ENCODE data around the gene EML6.

The EML6 gene

DNA sequence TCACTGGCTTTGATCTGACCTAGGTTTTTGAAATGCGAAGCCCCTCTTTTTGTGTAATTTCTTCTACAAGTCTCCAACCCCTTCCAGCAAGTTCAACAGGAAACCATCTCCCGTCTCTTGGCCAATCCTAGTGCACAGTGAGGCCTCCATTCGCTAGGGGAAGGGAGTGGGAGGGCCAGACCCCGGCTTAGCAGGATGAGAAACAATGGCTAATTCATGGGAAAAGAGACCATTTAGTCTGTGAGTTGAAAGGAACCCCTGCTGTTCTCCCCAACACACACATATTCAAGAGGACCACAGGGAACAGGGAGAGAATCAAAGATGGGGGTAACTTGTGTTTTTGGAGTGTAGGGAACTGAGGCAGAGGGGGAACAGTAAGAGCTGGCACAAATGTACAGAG is 243.8 kb downstream of the EML6 start:
- Histone ChIP-seq H3K36me3 (ENCODE audit: control insufficient read depth, insufficient read depth, low read length) (no peaks in the 10 kb centered on the region), H3K4me3 (ENCODE audit: low read length) (no peak overlapping the region), H3K27ac (ENCODE audit: low read depth, low read length) (no peak overlapping the region), H3K27me3 (ENCODE audit: control insufficient read depth, insufficient read depth, low read length) (no peaks in the 10 kb centered on the region), H3K9ac (ENCODE audit: low read length) (no peak overlapping the region), H3K4me1 (ENCODE audit: control insufficient read depth, insufficient read depth, low read length) (no peaks in the 10 kb centered on the region)

DNA sequence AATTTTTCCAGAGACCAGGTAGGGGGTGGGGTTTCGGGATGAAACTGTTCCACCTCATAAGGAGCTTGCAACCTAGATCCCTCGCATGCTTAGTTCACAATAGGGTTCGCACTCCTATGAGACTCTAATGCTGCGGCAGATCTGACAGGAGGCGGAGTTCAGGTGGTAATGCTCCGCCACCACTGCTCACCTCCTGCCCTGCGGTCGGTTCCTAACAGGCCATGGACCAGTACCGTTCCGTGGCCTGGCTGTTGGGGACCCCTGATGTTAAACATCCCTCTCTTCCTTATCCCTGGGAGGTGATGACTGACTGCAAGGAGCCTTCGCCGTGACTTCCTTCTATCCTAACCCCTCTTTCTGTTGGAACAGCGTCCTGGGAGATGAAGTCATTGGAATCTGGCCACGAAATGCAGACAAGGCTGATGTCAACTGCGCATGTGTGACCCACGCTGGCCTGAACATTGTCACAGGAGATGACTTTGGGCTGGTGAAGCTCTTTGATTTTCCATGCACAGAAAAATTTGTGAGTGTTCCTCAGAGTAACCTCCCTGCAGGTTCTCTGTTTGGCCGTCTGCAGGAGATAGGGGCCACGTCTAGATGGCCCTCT is 244.4 kb downstream of the EML6 start:
- H3K4me3 ChIP-seq (ENCODE audit: low read length) = no peak overlapping the region
- H3K27ac ChIP-seq (ENCODE audit: low read depth, low read length) = no peak overlapping the region
- no peaks in the 10 kb centered on the region for H3K27me3 ChIP-seq (ENCODE audit: control insufficient read depth, insufficient read depth, low read length)
- H3K36me3 ChIP-seq (ENCODE audit: control insufficient read depth, insufficient read depth, low read length) = no peaks in the 10 kb centered on the region
- no peak overlapping the region for H3K9ac ChIP-seq (ENCODE audit: low read length)
- no peaks in the 10 kb centered on the region for H3K4me1 ChIP-seq (ENCODE audit: control insufficient read depth, insufficient read depth, low read length)

DNA sequence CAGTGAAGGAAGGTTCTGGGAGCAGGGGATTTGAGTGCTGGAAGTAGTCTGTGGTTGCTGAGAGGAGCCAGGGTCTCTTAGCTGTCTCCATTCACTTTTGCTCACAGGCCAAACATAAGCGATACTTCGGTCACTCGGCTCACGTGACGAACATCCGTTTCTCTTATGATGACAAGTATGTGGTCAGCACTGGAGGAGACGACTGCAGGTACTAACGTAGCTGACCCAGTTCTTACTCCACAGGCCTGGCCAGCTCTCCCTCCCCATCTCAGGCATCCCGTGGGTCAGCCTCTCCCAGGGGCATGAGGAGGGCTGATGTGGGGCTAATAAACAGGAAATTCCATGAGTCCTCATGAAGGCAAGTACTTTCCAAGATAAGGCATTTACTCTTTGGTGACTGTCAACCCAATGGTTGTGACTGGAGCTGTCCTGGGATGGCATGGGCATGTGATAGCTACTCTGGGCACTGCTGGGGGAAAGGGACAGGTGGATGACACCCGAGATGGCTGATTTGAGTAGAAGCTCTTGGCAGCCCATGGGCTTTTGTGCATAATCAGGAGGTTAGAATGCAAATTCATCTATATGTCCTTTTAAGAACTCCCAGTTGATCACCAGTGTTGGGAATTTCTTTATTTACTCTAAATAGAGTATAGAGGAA is 245.2 kb downstream of the EML6 start:
- Histone ChIP-seq H3K27me3 (ENCODE audit: control insufficient read depth, insufficient read depth, low read length) (no peaks in the 10 kb centered on the region), H3K27ac (ENCODE audit: low read depth, low read length) (no peak overlapping the region), H3K36me3 (ENCODE audit: control insufficient read depth, insufficient read depth, low read length) (no peaks in the 10 kb centered on the region), H3K9ac (ENCODE audit: low read length) (no peak overlapping the region), H3K4me3 (ENCODE audit: low read length) (no peak overlapping the region), H3K4me1 (ENCODE audit: control insufficient read depth, insufficient read depth, low read length) (no peaks in the 10 kb centered on the region)

DNA sequence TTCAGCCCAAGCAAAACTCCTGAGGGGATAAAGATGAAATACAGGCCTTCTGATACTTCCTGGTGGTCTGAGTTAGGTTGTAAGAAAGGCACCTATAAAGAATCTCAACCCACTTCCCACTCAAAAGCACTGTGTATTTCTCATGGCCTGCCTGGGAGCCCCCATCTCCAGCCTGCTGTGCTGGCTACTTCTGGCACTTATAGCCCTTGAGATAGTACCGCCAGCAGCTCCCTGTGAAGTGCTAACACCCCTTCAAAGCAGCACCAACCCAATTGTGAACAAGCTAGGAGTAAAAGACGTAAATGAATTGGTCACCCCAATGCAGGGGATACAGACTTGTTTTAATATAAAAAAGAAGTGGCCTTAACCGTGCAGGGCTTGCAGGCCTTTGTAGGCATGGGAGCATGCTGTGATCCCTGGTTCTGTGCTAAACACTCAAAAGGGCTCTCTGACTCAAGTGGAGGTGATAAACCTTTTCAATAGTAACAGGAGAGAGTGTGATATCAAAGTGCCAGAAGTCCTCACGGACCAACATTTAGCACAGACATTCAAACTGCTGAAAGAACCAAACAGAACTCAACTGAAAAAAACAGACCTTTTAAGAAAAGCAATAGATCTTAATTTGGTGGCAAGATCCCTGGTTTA is 246.0 kb downstream of the EML6 start:
- no peaks in the 10 kb centered on the region for H3K36me3 ChIP-seq (ENCODE audit: control insufficient read depth, insufficient read depth, low read length)
- no peak overlapping the region for H3K9ac ChIP-seq (ENCODE audit: low read length)
- H3K4me3 ChIP-seq (ENCODE audit: low read length) = no peak overlapping the region
- H3K27me3 ChIP-seq (ENCODE audit: control insufficient read depth, insufficient read depth, low read length) = no peaks in the 10 kb centered on the region
- H3K27ac ChIP-seq (ENCODE audit: low read depth, low read length) = no peak overlapping the region
- no peaks in the 10 kb centered on the region for H3K4me1 ChIP-seq (ENCODE audit: control insufficient read depth, insufficient read depth, low read length)

DNA sequence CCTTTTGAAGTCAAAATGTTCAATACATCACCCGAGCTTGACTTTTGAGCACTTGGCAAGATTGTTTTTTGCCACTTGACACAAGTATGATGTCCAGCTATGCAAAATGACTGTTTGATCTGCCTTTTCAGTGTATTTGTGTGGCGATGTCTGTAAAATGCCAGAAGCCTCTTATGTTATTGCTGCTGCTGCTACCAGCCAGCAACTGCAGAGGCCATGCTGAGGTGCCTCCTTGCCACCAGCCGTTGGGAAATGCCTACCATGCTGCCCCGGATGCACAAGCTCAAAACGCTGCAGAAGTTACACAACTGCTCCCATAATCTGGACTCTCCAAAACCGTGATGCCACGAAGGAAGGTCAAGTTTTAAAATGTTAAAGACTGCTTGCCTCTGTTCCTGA is 246.5 kb downstream of the EML6 start:
- no peak overlapping the region for H3K9ac ChIP-seq (ENCODE audit: low read length)
- H3K27ac ChIP-seq (ENCODE audit: low read depth, low read length) = no peak overlapping the region
- no peaks in the 10 kb centered on the region for H3K27me3 ChIP-seq (ENCODE audit: control insufficient read depth, insufficient read depth, low read length)
- H3K4me3 ChIP-seq (ENCODE audit: low read length) = no peak overlapping the region
- peaks cover 2% of the 10 kb centered on the region for H3K4me1 ChIP-seq (ENCODE audit: control insufficient read depth, insufficient read depth, low read length)
- H3K36me3 ChIP-seq (ENCODE audit: control insufficient read depth, insufficient read depth, low read length) = no peaks in the 10 kb centered on the region

DNA sequence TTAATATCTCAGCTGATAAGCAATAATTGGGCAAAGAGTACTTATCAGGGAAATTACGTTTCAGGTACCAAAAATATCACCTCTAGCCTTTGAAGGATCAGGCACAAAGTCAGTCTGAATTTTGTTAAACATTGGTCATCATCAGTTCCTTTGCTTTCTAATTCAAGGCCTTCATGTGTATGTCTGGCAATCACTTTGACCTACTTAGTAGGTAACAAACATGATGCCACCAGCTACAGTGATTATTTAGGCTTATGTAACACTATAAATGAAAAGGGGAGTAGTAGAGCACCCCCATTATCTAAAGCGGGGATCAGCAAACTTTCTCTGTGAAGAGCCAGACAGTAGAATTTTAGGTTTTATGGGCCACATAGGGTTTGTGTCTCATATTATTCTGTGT is 251.7 kb downstream of the EML6 start:
- Histone ChIP-seq H3K4me3 (ENCODE audit: low read length) (no peak overlapping the region), H3K27me3 (ENCODE audit: control insufficient read depth, insufficient read depth, low read length) (no peaks in the 10 kb centered on the region), H3K27ac (ENCODE audit: low read depth, low read length) (no peak overlapping the region), H3K9ac (ENCODE audit: low read length) (no peak overlapping the region), H3K36me3 (ENCODE audit: control insufficient read depth, insufficient read depth, low read length) (no peaks in the 10 kb centered on the region), H3K4me1 (ENCODE audit: control insufficient read depth, insufficient read depth, low read length) (peaks cover 21% of the 10 kb centered on the region)

DNA sequence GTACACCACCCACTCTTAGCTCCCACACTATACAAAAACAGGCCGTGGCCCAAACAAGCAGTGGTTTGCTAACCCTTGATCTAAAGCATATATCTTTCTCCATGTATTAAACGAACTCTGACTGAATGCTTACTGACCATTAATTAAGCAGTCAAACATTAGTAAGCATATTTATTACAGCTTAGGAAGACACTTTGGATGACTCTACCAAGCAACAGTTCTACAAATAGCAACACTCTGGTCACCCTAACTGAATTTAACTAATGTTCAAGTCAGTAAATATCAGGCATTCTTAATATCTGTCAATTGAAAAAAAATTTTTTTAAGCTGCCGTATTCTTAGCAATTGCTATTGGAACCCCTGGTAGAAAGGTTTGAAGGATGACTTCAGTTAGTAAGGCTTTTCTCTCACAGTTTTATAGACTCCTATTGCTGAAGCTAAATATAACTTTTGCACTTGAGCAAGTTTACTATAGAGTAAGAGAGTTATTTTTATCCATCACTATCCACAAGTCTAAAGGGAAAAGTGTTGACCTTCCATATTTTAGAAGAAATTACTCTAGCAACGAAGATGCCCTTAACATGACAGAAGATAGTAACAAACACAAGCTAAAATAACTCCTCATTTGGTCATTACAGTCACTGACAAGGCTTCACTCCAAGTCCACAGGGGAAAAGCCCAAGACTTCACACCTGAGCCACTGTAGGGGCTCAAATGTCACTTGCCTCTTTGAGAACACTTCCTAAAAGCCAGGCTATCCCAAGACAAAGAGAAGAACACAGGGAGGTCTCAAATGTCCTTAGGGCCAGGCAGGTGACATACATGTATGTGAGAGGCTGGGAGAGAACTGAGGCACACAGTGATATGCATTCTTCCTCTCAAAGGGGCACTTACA is 252.4 kb downstream of the EML6 start:
- Histone ChIP-seq H3K9ac (ENCODE audit: low read length) (no peak overlapping the region), H3K4me1 (ENCODE audit: control insufficient read depth, insufficient read depth, low read length) (peaks cover 21% of the 10 kb centered on the region), H3K4me3 (ENCODE audit: low read length) (no peak overlapping the region), H3K27ac (ENCODE audit: low read depth, low read length) (no peak overlapping the region), H3K36me3 (ENCODE audit: control insufficient read depth, insufficient read depth, low read length) (no peaks in the 10 kb centered on the region), H3K27me3 (ENCODE audit: control insufficient read depth, insufficient read depth, low read length) (no peaks in the 10 kb centered on the region)

DNA sequence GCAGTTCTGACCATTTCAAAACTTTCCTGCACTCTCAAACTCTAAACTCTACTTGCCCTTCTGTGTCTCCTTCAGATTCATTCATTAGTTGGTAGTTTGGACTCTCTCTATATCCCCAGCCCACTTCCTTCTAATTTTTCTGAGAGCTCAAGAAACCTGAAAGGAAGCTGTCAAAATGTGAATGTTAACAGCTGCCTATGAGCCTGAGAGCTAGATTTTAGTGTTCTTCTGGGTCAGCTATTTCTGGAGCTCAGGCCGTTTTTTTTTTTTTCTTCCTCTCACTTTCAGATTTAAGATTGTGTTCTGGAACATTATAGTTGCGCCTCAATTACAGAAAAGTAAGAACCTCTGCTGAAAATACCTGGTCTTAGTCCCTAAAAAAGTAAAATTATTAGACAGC is 253.7 kb downstream of the EML6 start:
- no peak overlapping the region for H3K4me3 ChIP-seq (ENCODE audit: low read length)
- peaks cover 21% of the 10 kb centered on the region for H3K4me1 ChIP-seq (ENCODE audit: control insufficient read depth, insufficient read depth, low read length)
- no peaks in the 10 kb centered on the region for H3K36me3 ChIP-seq (ENCODE audit: control insufficient read depth, insufficient read depth, low read length)
- no peaks in the 10 kb centered on the region for H3K27me3 ChIP-seq (ENCODE audit: control insufficient read depth, insufficient read depth, low read length)
- H3K9ac ChIP-seq (ENCODE audit: low read length) = no peak overlapping the region
- no peak overlapping the region for H3K27ac ChIP-seq (ENCODE audit: low read depth, low read length)

DNA sequence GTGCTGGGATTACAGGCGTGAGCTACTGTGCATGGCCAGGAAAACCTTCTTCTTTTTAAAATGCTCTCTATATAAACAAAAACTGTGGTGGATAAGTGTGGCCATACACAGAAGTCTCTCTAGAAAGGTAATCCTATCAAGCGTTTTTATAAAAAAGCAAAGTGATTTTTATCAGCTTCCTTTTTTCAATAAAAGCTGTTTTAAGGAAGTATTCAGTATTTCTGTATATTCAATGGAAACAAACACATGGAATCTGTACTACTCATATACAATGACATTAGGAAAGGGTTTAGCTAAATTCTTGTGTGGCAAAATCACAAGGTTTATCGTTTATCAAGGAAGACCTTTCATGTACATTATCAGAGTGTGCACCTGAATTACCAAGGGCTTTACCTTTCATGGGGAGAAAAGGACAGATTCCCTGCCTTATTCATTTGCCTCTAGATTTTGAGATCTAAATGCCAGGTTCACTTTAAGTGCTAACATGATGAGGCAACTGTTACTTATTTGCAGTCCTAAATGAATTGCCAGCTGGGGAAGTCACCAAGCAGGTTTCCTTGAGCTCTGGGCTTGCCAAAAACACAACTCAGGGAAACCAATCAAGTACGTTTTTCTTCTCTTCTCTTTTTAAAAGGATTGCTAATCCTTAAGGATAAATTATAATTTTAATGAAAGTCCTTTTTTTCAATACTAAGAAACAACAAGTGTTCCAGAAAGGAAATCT is 256.0 kb downstream of the EML6 start:
- Histone ChIP-seq H3K4me1 (ENCODE audit: control insufficient read depth, insufficient read depth, low read length) (peaks cover 31% of the 10 kb centered on the region), H3K4me3 (ENCODE audit: low read length) (no peak overlapping the region), H3K36me3 (ENCODE audit: control insufficient read depth, insufficient read depth, low read length) (no peaks in the 10 kb centered on the region), H3K9ac (ENCODE audit: low read length) (no peak overlapping the region), H3K27me3 (ENCODE audit: control insufficient read depth, insufficient read depth, low read length) (no peaks in the 10 kb centered on the region), H3K27ac (ENCODE audit: low read depth, low read length) (no peak overlapping the region)

DNA sequence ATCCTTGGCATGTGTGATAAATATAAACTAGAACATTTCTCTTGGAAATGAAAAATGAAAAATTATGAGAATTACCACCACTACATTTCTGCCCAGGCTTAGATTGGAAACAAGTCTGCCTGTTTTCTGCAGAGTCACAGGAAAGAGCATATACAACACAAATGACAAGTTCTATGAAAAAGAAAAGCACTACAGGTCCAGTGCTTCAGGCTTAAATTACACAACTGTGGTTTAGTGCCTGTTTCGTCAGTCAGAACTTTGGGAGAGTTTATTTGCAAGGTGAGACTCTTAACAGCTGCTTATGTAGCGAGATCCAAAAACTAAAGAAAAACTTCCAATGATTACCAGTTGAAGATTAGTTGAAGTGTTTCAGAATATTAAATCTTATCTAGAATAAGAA is 257.9 kb downstream of the EML6 start:
- Histone ChIP-seq H3K27me3 (ENCODE audit: control insufficient read depth, insufficient read depth, low read length) (no peaks in the 10 kb centered on the region), H3K27ac (ENCODE audit: low read depth, low read length) (no peak overlapping the region), H3K36me3 (ENCODE audit: control insufficient read depth, insufficient read depth, low read length) (no peaks in the 10 kb centered on the region), H3K9ac (ENCODE audit: low read length) (no peak overlapping the region), H3K4me1 (ENCODE audit: control insufficient read depth, insufficient read depth, low read length) (peaks cover 18% of the 10 kb centered on the region), H3K4me3 (ENCODE audit: low read length) (no peak overlapping the region)

DNA sequence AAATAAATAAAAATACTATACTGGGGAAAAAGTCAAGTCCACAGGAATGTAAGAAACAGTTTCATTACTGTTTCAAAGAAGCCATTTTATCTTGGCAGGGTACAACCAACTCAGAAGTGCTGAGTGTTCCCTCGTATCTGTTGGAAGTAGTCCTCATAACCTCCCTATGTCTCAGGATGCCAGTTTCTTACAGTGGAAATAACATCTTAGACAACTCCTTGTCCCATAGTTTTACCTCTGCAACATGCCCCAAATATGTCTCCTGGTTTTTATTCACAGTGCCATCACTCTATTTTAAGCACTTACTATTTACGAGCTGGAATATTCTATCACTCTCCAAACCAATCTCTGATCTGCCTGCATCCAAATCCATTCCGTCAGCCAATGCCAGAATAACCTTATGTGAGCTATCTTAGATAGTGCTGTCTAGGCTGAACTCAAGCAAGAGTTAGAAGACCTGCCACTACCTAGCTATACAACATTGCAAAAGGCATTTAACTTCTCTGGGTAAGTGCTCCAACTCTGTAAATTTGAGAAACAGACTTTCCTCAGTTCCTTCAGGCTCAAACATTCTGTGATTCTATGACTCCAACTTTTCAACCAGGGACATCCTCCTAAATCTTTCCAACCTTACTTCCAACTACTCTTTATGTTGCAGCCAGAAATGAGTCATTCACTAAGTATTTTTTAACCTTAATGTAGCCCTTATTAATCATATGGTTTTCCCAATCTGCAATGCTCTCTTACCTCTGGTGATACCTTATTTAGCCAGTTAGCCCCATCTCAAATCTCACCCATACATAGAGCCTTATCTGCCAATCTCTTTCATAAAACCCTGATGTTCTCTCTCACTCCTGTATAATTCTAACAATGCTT is 260.1 kb downstream of the EML6 start:
- H3K9ac ChIP-seq (ENCODE audit: low read length) = no peak overlapping the region
- peaks cover 19% of the 10 kb centered on the region for H3K4me1 ChIP-seq (ENCODE audit: control insufficient read depth, insufficient read depth, low read length)
- H3K36me3 ChIP-seq (ENCODE audit: control insufficient read depth, insufficient read depth, low read length) = peaks cover 3% of the 10 kb centered on the region
- no peak overlapping the region for H3K4me3 ChIP-seq (ENCODE audit: low read length)
- H3K27ac ChIP-seq (ENCODE audit: low read depth, low read length) = no peak overlapping the region
- H3K27me3 ChIP-seq (ENCODE audit: control insufficient read depth, insufficient read depth, low read length) = no peaks in the 10 kb centered on the region
